Lower leg skin (tissue), 3 donors: ENCODE measurements around the gene DRAXIN.

Experiments used
- CTCF ChIP-seq, 3 donors: fragments of 450-650 bp; IDR thresholded peaks; one replicate each; pipeline ENCODE4 v1.5.1; 2016; ENCODE audit warnings: antibody characterized with exemption in 3 of 3, mild to moderate bottlenecking in 3 of 3, moderate library complexity in 2 of 3
- POLR2A ChIP-seq, 2 donors: fragments of 450-650 bp; IDR thresholded peaks; one replicate each; pipeline ENCODE4 v1.6.1; 2016 to 2017; ENCODE audit warnings: antibody characterized with exemption in 2 of 2, mild to moderate bottlenecking in 1 of 2, moderate library complexity in 1 of 2

- TF ChIP-seq CTCF (IDR thresholded peaks at IDR 0.05) (no peak), POLR2A (IDR thresholded peaks at IDR 0.05) (no peak)
Observed at GRCh38 chr1:11653861-11654136, 37.7 kb upstream of the DRAXIN start.
